Measurements from ENCODE around the gene HSDL1.

The HSDL1 gene

DNA sequence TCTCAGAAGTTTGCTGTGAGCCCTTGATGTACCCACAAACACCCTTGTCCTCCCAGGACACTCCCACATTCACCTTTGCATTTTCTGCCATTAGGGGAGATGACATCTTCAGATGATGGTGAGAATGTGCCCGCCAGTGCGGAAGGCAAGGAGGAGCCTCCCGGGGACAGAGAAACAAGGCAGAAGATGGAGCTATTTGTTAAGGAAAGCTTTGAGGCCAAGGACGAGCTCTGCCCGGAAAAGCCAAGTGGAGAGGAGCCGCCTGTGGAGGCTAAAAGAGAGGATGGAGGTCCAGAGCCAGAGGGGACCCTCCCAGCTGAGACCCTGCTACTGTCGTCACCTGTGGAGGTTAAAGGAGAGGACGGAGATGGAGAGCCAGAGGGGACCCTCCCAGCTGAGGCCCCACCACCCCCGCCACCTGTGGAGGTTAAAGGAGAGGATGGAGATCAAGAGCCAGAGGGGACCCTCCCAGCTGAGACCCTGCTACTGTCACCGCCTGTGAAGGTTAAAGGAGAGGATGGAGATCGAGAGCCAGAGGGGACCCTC is 24.9 kb upstream of the HSDL1 start:
- no peak for FAIRE-seq
- no peak for TF ChIP-seq TAF1 (IDR thresholded peaks at IDR 0.05; ENCODE audit: borderline replicate concordance, low read depth, low read length)
- TF ChIP-seq POLR2AphosphoS5 (IDR thresholded peaks at IDR 0.05; ENCODE audit: low read depth, low read length) = no peak
- TF ChIP-seq POLR2A (IDR thresholded peaks at IDR 0.05; ENCODE audit: low read depth, low read length) = no peak
- no peak for DNase-seq (ENCODE audit: insufficient read length)

DNA sequence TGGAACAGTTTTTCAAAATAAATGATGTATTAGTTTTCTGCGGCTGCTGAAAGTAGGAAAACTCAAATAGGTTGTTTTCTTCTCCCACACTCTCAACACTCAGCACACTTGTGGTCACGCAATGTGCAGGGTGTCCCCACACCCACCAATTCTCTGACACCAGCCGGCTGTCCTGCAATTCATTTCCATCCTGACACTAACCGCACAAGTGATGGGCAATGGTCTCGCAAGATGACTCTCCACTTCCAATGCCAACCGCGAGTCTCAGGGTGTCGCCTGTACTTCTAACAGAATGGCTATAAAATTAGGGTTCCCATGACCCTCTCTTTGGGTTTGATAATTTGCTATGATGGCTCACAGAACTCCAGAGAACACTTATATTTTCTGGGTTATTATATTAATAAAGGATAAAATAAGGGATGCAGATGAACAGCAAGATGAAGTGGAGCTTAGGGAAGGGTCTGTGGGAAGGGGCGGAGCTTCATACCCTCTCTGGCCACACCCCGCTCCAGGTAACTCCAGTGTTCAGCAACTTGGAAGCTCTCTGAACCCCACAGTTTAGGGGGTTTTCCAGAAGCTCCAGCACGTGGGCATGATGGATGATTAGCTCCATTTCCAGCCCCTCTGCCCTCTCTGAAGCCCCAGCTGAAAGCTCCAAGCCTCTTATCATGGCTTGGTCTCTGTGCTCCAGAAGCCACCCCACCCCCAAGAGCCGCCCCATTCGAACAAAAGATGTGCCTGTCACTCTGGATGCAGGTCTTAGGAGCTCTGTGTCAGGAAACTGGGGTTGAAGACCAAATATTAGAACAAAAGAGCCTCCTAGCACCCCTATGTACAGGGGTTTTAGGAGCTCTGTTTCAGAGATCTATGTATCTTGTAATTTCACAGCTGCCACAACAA is 22.1 kb upstream of the HSDL1 start:
- DNase-seq (ENCODE audit: insufficient read length) = no peak
- no peak for TF ChIP-seq TAF1 (IDR thresholded peaks at IDR 0.05; ENCODE audit: borderline replicate concordance, low read depth, low read length)
- TF ChIP-seq POLR2AphosphoS5 (IDR thresholded peaks at IDR 0.05; ENCODE audit: low read depth, low read length) = no peak
- no peak for TF ChIP-seq POLR2A (IDR thresholded peaks at IDR 0.05; ENCODE audit: low read depth, low read length)
- FAIRE-seq = no peak

GRCh38 chr16:84165746-84166145 is 20.8 kb upstream of the HSDL1 start:
- no peak for TF ChIP-seq POLR2AphosphoS5 (IDR thresholded peaks at IDR 0.05; ENCODE audit: low read depth, low read length)
- no peak for TF ChIP-seq TAF1 (IDR thresholded peaks at IDR 0.05; ENCODE audit: borderline replicate concordance, low read depth, low read length)
- no peak for TF ChIP-seq POLR2A (IDR thresholded peaks at IDR 0.05; ENCODE audit: low read depth, low read length)
- FAIRE-seq (no peak), DNase-seq (ENCODE audit: insufficient read length) (no peak)

DNA sequence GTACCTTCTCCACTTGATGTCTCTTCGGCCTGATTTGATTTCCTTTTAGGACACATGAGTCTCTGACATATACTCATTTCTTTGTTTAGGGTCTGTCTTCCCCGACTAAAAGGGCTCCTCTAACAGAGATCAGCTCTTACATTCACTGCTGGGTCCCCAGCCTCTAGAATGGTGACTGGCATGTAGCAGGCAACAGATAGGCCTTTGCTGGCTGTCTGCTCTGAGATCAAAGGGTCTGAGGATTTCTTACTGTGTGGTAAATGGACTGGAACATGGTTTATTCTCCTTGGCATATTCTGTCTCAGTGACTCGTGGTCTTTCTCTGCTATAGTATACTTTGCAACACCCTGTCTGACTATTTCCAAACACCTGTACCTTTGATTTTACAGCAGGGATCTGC is 16.8 kb upstream of the HSDL1 start:
- FAIRE-seq (no peak), DNase-seq (ENCODE audit: insufficient read length) (no peak)
- TF ChIP-seq POLR2A (IDR thresholded peaks at IDR 0.05; ENCODE audit: low read depth, low read length) = no peak

DNA sequence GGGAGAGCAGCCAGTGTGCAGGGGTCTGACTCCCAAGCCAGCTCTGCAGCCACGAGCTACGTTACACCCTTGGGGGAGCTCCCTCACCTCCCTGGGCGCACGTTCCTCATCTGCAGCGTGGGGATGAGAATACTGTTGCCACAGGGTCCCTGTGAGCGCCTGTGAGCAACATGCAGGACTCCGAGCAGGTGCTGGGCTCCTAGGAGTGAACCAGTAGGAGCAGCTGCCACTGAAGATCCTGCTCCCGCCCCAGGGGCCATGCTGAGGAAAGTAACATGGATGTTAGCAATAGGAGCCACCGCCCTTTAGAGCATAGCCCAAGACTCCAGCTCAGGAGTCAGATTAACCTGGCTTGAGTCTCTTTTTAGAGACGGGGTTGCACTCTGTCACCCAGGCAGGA is 16.1 kb upstream of the HSDL1 start:
- DNase-seq (ENCODE audit: insufficient read length) = no peak
- no peak for FAIRE-seq
- no peak for TF ChIP-seq POLR2A (IDR thresholded peaks at IDR 0.05; ENCODE audit: low read depth, low read length)
- TF ChIP-seq POLR2AphosphoS5 (IDR thresholded peaks at IDR 0.05; ENCODE audit: low read depth, low read length) = no peak
- no peak for TF ChIP-seq TAF1 (IDR thresholded peaks at IDR 0.05; ENCODE audit: borderline replicate concordance, low read depth, low read length)

DNA sequence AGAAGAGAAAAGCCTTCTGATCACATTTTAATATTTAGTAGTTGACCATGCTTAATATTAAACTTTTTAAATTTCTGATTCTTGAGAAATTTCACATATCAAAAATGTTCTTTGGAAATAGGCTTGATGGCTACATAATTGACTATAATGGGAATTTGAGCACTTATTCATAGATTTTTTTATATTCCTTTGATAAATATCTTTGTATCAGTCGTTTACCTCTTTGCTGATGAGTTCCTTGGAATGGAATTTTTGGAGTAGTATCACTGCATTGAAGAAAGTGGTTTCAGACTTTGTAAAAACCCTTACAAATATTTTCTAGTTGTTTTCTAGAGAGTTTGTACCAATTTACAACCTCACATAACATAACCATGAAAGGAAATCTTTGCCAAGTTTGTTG is 14.8 kb upstream of the HSDL1 start:
- TF ChIP-seq POLR2AphosphoS5 (IDR thresholded peaks at IDR 0.05; ENCODE audit: low read depth, low read length) (no peak), TAF1 (IDR thresholded peaks at IDR 0.05; ENCODE audit: borderline replicate concordance, low read depth, low read length) (no peak), POLR2A (IDR thresholded peaks at IDR 0.05; ENCODE audit: low read depth, low read length) (no peak)
- FAIRE-seq (no peak), DNase-seq (ENCODE audit: insufficient read length) (no peak)

DNA sequence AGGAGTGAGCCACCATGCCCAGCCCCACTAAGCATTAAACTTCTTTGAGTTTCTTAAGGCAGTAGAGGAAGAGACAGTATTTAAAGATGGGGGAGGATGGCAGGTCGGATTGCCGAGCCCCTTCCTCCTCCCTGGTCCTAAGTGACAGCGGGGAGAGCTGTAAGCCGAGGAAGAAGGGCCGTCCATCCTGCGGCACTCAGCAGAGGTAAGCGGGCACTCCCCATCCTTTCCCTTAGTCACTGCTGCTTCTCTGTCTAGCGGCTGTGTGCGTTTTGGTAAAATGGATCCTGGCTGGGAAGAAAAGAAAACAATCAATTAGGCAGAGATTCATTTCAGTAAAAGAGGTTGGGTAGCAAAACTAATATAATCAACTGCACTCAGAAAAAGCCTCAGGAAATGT is 14.0 kb upstream of the HSDL1 start:
- no peak for FAIRE-seq
- DNase-seq (ENCODE audit: insufficient read length) = no peak

DNA sequence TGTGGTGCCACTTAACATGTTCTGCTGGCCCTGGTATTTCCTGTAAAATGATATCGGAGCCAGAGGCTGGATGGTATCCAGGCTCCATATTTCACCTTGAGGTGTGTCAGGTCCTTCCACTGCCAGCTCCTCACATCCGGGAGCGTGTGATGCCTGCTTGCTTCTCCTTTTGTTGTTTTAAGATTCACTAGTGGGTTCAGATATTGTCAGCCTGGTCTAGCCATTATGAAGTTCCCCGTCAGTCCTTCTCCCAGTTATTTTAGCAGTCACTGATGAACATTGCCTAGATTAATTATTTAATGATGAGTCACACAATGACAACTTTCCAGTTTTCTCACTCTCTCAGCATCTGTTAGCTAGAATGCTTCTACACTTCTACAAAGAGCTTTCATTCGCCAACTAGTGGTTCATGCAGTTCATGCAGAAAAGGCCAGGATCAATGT is 11.4 kb upstream of the HSDL1 start:
- FAIRE-seq (no peak), DNase-seq (ENCODE audit: insufficient read length) (no peak)

More for the DNA sequence above, 14.0 kb upstream of the HSDL1 start:
- TF ChIP-seq POLR2AphosphoS5 (IDR thresholded peaks at IDR 0.05; ENCODE audit: low read depth, low read length) (no peak), POLR2A (IDR thresholded peaks at IDR 0.05; ENCODE audit: low read depth, low read length) (no peak), TAF1 (IDR thresholded peaks at IDR 0.05; ENCODE audit: borderline replicate concordance, low read depth, low read length) (no peak)

GRCh38 chr16:84155771-84156170 is 10.8 kb upstream of the HSDL1 start:
- FAIRE-seq (no peak), DNase-seq (ENCODE audit: insufficient read length) (no peak)
- TF ChIP-seq POLR2A (IDR thresholded peaks at IDR 0.05; ENCODE audit: low read depth, low read length) = no peak
- TF ChIP-seq TAF1 (IDR thresholded peaks at IDR 0.05; ENCODE audit: borderline replicate concordance, low read depth, low read length) = no peak
- TF ChIP-seq POLR2AphosphoS5 (IDR thresholded peaks at IDR 0.05; ENCODE audit: low read depth, low read length) = no peak

More for the DNA sequence above, 11.4 kb upstream of the HSDL1 start:
- TF ChIP-seq TAF1 (IDR thresholded peaks at IDR 0.05; ENCODE audit: borderline replicate concordance, low read depth, low read length) (no peak), POLR2A (IDR thresholded peaks at IDR 0.05; ENCODE audit: low read depth, low read length) (no peak), POLR2AphosphoS5 (IDR thresholded peaks at IDR 0.05; ENCODE audit: low read depth, low read length) (no peak)

DNA sequence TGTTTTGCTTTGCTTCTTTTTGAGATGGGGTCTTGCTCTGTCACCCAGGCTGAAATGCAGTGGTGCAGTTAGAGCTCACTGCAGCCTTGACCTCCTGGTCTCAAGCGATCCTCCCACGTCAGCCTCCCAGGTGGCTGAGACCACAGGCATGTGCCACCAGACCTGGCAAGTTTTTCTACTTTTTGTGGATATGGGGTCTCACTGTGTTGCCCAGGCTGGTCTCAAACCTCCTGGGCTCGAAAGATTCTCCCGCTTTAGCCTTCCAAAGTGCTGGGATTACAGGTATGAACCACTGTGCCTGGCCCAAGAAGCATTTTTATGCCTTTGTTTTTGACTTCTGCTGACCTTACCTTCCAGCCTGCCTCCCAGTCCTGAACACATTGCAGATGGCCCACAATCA is 10.2 kb upstream of the HSDL1 start:
- no peak for FAIRE-seq
- no peak for DNase-seq (ENCODE audit: insufficient read length)

GRCh38 chr16:84153660-84154214 is 8.8 kb upstream of the HSDL1 start:
- DNase-seq (ENCODE audit: insufficient read length) (no peak), FAIRE-seq (no peak)
- TF ChIP-seq POLR2AphosphoS5 (IDR thresholded peaks at IDR 0.05; ENCODE audit: low read depth, low read length) = no peak
- no peak for TF ChIP-seq POLR2A (IDR thresholded peaks at IDR 0.05; ENCODE audit: low read depth, low read length)
- no peak for TF ChIP-seq TAF1 (IDR thresholded peaks at IDR 0.05; ENCODE audit: borderline replicate concordance, low read depth, low read length)

More for the DNA sequence above, 10.2 kb upstream of the HSDL1 start:
- TF ChIP-seq POLR2A (IDR thresholded peaks at IDR 0.05; ENCODE audit: low read depth, low read length) (no peak), POLR2AphosphoS5 (IDR thresholded peaks at IDR 0.05; ENCODE audit: low read depth, low read length) (no peak), TAF1 (IDR thresholded peaks at IDR 0.05; ENCODE audit: borderline replicate concordance, low read depth, low read length) (no peak)

- FAIRE-seq (no peak), DNase-seq (ENCODE audit: insufficient read length) (no peak)
- TF ChIP-seq POLR2AphosphoS5 (IDR thresholded peaks at IDR 0.05; ENCODE audit: low read depth, low read length) (no peak), TAF1 (IDR thresholded peaks at IDR 0.05; ENCODE audit: borderline replicate concordance, low read depth, low read length) (no peak), POLR2A (IDR thresholded peaks at IDR 0.05; ENCODE audit: low read depth, low read length) (no peak)
These were observed 5.9 kb upstream of the HSDL1 start for GRCh38 chr16:84150926-84151325.
